GM12801 (cell line): ENCODE data around the gene GDAP1L1.

Source experiments
- CTCF ChIP-seq: IDR thresholded peaks from one replicate; pipeline ENCODE4 v1.5.1; 2011; ENCODE audit warnings: control low read depth; ENCODE audit not compliant: insufficient read length; ENCODE audit errors: extremely low read depth

The GDAP1L1 gene

GRCh38 chr20:44247131-44247571 is at the start of gene GDAP1L1:
TSS of gene GDAP1L1 (plus strand) at chr20:44247308. CDS start at chr20:44247335, 27 bp downstream.
- TF ChIP-seq CTCF, result no peak

- TF ChIP-seq CTCF, result no peak
These were observed 48.2 kb upstream of the GDAP1L1 start for GRCh38 chr20:44198872-44199271.

GRCh38 chr20:44199877-44200276 is 47.2 kb upstream of the GDAP1L1 start:
- TF ChIP-seq CTCF, result no peak

DNA sequence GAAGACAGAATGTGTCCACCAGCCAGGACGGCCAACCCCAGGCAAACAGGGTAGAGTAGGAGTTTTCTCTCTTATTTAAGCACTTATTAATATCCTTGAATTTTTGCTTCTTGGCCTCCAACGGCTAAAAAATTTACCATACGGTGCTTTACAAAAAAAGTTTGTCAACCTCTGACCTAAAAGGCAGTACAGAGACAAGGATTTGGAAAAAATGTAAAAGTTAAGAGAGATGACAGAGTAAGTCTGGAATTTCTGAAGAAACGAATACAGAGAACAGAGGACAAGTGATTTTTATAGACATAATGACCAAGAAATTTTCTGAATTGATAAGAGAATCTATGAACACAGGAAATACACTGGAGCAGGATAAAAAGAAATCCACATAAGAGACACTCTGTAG is 46.7 kb upstream of the GDAP1L1 start:
- TF ChIP-seq CTCF, result no peak

DNA sequence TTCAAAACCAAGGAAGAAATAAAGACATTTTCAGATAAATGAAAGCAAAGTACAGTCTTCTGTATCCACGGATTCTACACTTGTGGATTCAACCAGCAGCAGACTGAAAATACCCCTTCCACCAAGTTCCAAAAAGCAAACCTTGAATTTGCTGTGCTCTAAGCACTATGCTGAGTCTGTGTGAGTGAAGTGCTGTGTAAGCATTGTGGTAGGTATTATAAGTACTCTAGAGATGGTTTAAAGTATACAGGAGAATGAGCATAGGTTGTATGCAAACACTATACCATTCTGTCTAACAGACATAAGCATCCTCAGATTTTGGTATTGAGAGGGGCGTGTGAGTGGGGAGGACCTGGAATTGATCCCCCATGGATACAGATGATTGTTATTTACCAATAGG is 46.1 kb upstream of the GDAP1L1 start:
- no peak for TF ChIP-seq CTCF

- TF ChIP-seq CTCF, result no peak
These were observed 43.9 kb upstream of the GDAP1L1 start for GRCh38 chr20:44203161-44203560.

GRCh38 chr20:44204156-44204831 is 42.8 kb upstream of the GDAP1L1 start:
- no peak for TF ChIP-seq CTCF
